DLD1 (cell line): Measurements from ENCODE around the gene ZPBP.

Source experiments
- in situ Hi-C: cut with HindIII; loops from 2 replicates; pipeline ENCODE4 v1.10.0; 2017; ENCODE audit warnings: low sequenced_read_pairs

Gene ZPBP, protein sequence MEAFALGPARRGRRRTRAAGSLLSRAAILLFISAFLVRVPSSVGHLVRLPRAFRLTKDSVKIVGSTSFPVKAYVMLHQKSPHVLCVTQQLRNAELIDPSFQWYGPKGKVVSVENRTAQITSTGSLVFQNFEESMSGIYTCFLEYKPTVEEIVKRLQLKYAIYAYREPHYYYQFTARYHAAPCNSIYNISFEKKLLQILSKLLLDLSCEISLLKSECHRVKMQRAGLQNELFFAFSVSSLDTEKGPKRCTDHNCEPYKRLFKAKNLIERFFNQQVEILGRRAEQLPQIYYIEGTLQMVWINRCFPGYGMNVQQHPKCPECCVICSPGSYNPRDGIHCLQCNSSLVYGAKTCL

DNA sequence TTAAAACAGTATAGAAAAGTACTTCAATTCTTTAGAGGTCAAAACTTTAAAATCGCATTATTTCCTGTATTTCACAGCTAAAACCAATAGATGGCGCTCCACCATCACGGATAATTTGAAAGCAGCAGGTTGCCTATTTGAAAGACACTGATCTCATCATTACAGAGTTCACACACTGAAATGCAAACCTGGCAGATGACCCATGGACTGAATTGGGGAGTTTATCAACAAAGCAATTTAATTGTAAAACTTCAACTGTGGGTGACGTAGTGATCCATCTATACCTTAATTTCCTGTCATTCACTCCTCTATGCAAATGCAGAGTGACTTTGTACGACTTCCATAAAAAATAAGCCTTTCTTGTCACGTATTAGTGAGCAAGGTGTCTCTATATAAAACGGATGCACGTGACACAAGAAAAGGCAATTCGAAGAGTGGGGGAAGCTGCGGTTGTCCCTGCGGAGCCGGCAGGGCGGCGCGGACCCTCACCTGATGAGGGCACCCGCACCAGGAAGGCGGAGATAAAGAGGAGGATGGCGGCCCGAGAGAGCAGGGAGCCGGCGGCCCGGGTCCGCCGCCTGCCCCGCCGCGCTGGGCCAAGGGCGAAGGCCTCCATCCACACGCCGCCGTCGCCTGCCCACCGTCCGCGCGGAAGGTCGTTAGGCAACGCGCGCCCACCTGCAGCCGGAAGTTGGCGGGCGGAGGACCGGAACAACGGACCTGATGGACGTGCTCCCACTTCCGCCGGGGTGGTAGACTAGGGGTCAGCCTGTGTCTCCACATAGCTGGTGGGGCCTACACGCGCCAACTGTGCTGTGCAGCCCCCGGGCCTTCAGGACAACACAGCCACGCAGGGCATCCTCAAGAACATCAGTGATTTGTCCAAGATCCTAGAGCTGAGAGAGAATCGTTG, at the start of gene ZPBP:
TSS of gene ZPBP (minus strand) at position 668 of the 913 bp plus-strand sequence. CDS start at position 616, 52 bp downstream.
- in situ Hi-C loops: no loop called here

DNA sequence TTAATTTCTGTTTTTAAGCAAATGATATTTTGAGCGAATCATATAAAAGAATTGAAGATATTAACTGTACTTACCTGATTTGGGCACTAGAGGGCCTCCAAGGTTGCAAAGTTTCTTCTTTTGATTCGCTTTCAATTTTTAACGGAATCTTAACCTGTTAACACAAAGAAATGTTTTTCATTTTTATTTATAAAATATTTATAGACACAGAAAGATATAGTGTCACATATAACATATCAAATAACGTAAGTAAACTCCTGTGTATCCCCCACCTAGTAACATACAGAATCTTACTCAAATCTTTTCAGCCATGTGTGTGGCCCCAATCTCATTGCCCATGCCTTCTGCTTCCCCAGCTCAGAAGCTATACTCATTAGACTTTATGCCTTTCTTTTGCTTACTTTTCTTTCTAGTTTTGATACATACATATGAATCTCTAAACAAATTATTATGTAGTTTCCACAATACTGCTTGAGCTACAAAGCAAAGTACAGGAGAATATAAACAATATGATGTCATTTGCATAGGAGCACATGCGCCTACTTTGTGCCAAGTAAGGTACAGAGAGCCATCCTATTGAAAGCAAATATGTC, 49.5 kb upstream of the ZPBP start:
- in situ Hi-C loops: no loop called here

DNA sequence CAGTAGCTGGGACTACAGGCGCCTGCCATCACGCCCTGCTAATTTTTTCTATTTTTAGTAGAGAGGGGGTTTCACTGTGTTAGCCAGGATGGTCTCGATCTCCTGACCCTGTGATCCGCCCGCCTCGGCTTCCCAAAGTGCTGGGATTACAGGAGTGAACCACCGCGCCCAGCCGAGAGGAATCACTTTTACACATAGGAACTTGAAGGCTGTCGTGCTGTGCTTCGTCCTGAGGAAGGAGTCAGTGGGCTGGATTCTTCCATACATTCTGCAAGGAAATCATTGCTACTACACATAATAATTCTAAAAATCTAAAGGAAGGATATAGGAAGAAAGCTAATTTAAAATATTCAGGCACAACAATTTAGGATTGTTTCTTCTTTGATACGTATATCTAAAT, 48.8 kb upstream of the ZPBP start:
- in situ Hi-C loops: no loop called here

DNA sequence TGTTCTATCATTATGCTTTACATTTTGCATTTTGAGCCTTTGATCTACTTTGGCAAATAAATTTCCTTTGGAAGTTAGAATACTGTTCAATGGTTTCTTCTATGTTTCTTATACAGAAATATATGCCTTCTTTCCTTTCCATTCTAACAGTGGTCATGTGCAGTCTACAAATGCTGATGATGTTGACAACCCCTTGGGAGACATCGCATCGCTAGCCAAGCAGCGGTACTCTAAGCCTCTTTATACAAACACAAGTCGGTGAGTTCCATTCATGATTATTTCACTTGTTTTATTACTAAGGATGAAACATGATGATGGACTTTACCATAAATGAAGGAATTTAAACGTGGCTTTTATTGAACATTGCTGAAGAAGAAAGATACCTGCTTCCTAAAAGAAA, 48.1 kb upstream of the ZPBP start:
- in situ Hi-C loops: no loop called here

DNA sequence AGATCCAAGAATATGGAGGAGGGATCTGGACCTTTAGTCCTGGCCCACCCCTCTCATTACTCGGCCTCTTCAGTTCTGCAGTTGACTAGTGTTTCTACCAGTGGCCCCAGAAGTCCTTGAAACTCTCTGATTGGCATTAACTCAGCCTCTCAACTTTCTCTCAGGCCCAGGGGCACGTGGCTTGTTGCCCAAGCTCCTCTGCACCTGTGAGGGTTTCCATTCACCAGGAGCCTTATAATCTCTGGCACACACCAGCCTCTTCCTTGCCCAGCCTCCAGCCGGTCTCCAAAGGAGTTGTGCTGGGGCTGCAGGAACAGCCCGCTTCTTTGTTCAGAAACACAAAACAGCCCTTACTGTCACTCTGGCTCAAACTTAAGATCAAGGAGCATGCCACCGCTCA, 47.6 kb upstream of the ZPBP start:
- in situ Hi-C loops: no loop called here

DNA sequence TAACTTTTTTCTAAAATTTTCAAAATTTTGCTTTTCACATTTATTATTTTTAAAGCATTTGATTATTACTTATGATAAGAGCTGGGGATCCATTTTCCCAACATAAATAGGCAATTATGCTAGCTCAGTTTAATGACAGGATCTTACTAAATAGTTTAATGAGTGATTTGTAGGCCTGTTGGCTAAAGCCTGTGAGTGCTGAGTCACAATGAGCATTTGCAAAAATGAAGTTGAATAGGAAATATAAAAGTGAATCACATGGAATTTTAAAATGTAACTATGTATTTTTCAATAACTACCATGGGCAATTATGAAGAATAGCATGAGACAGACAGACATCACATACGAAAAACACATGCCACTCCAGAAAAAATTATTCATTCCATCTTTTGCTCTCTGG, 45.1 kb upstream of the ZPBP start:
- in situ Hi-C loops: no loop called here

DNA sequence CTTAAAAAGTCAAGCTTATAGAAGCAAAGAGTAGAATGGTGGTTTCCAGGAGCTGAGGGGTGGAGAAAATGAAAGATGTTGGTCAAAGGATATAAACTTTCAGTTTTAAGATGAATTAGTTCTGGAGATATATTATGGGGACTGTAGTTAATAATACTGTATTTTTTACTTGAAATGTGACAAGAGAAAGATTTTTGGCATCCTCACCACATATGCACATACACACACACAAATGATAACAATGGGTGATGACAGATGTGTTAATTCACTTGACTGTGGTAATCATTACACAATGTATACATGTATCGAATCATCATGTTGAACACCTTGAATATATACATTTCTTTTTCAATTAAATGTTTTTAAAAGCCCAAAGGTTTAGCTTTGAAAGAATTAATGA, 32.7 kb upstream of the ZPBP start:
- in situ Hi-C loops: no loop called here

DNA sequence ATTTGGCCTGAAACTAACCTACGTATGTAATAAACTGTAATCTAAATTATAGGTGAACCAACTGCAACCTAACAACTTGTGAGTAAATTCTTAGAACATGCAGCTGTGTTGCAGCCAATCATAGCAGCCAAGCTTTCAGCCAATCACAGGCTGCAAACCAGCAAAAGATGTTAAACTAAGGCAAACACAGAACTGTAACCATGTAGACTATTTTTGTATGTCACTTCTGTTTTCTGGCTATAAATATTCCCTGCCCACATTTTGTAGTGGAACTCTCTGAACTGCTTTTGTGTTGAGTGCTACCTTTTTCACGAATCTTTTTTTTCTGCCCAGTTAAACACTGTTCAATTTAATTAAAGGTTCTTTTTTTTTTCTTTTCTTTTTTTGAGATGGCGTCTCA, 28.2 kb upstream of the ZPBP start:
- in situ Hi-C loops: loop anchor here (25.0 kb wide), 1 partner anchor 109 kb away; no protein-coding TSS in a partner anchor

DNA sequence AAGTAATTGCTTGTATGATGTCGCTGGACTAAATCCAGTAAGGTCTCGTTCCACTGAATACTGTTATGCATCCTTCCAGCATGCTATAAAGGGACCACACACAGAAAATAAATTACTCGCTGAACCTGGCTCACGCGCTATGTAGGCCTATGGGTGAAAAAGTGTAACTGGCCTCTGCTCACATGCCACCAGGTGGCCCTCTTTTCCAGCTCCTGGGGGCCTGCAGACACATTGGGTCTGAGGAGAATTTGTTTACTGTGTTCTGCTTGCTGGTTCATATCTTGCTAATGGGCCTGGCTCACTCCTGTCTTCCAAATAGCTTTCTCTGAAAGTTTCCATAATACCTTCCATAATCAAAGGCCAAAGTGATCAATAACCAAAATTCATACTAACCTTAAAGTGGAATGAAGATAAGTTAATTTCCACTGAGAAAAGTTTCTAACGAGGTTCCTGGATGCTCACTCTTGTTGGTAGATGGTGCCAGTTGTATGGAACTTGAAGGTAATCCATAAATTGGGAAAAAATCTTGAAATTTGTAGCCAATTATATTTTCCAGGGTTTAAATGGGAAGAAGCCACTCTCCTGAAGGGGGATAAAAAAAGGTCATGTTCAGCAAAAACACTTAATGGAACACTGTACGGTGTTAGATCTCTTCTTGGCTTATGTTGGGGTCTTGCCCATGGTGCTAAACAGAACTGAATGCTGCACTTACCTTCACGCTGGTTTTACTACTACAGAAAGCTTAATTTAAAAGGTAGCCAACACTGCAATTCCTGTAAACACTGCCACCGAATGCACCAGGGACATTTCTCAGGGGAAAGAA, 27.0 kb upstream of the ZPBP start:
- in situ Hi-C loops: loop anchor here (25.0 kb wide), 1 partner anchor 108 kb away; no protein-coding TSS in a partner anchor

DNA sequence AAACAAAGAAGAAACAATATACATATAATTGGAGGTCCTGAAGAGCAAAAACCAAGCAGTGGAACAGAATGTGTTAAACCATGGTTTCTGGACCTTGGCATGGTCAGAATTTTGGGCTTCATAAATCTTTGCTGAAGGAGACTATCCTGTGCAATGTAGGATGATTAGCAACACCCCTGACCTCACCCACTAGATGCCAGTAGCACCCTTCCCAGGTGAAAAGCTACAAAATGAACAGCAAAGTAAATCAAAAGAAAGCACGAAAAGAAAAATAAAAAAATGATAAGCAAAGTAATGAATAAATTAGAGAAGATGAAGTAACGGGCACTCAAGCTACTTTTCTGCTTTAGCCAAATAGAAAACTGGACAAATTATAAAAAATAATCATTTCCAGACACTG, 19.2 kb upstream of the ZPBP start:
- in situ Hi-C loops: loop anchor here (25.0 kb wide), 1 partner anchor 100 kb away; no protein-coding TSS in a partner anchor

DNA sequence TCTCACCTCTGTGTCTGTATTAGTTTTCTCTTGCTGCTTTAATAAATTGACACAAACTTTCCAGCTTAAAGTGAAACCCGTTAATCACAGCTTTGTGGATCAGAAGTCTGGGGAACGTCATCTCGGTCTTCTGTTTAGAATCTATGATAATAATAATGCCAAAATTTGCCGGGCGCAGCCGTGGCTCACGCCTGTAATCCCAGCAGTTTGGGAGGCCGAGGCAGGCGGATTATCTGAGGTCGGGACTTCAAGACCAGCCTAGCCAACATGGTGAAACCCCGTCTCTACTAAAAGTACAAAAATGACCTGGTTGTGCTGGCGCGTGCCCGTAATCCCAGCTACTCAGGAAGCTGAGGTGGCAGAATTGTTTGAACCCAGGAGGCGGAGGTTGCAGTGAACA, 8.8 kb upstream of the ZPBP start:
- in situ Hi-C loops: loop anchor here (25.0 kb wide), 1 partner anchor 90 kb away; no protein-coding TSS in a partner anchor

DNA sequence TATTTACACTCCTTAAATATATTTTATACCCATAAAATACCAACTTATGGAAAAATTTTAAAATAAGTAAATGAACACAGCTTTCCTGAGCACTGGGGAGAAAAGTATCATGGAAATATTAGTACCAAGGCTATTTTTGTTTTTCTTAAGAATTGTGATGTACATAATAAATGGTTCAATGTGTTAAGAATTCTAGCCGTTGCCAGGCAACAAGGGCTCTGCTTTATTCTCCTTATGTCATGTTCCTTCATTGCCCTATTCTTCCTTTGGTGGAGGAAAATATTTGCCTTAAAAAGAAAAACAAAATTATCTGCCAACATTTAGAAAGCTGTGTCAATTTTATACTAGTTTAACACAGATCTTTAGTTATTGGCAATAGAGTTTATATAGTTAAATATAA, 2.6 kb upstream of the ZPBP start:
- in situ Hi-C loops: no loop called here

DNA sequence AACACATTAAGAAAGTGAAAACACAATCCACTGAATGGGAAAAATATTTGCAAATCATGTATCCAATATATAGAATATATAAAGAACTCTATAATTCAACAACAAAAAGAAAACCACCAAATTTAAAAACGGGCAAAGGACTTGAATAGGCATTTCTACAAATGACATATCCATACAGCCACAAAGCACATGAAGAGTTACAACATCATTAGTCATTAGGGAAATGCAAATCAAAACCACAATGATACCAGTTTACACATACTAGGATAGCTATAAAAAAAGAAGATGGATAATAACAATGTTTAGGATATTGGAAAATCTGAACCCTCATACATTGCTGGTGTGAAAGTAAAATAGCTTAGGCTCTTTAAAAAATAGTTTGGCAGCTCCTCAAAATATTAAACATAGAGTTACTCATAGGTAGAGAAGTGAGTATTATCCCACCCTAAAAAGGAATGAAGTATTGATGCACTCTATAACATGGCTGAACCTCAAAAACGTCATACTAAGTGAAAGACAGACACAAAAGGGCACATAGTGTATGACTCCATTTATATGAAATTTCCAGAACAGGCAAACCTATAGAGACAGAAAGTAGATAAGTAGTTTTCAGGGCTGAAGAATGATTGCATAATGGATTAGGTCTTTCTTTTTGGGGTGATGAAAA, 4.5 kb downstream of the ZPBP start:
- in situ Hi-C loops: no loop called here

DNA sequence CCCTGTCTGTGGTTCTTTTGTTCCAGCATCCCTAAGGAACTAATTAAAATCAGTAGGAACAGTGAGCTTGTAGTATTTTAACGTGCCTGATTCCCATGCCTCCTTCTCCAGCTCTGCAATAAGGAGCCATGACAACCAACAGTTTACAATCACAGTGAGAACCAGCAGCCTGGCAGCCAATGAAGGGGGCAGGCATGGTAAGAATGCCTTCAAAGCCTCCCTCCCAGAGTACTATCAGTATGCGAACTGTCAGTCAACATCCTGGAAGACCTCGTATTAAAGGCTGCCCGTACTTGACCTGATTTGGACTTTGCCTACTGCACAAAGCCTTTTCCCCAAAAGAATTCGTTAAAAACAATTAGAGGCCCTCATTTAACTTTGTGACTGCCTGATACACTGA, 7.7 kb downstream of the ZPBP start:
- in situ Hi-C loops: no loop called here

DNA sequence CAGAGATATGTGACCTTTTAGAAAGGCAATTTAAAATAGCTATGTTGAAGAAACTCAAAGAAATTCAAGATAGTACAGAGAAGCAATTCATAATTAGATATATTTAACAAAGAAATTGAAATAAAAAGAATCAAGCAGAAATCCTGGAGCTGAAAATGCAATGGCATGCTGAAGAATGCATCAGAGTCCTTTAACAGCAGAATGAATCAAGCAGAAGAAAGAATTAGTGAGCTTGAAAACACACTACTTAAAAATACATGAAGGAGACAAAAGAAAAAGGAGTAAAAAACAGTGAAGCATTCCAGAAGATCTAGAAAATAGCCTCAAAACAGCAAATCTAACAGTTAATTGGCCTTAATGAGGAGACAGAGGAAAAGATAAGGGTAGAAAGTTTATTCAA, 20.0 kb downstream of the ZPBP start:
- in situ Hi-C loops: no loop called here

DNA sequence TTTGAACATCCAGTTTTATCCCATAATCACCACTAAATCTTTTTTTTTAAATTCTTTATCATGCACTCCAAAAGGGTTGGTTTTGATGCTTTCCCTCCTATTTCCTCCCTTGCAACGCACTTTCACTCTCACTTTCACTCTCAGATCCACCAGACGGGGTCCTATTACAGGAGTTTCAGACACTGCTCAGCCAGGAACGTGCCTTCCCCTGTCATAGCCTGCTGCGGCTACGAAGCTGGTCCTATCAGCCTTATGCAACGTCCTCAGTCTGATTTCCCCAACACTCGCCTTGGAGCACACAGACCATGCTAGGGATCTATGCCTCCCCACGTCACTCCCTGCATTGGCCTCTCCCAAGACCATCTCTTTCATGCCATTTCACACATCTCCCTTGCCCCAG, 23.4 kb downstream of the ZPBP start:
- in situ Hi-C loops: no loop called here

DNA sequence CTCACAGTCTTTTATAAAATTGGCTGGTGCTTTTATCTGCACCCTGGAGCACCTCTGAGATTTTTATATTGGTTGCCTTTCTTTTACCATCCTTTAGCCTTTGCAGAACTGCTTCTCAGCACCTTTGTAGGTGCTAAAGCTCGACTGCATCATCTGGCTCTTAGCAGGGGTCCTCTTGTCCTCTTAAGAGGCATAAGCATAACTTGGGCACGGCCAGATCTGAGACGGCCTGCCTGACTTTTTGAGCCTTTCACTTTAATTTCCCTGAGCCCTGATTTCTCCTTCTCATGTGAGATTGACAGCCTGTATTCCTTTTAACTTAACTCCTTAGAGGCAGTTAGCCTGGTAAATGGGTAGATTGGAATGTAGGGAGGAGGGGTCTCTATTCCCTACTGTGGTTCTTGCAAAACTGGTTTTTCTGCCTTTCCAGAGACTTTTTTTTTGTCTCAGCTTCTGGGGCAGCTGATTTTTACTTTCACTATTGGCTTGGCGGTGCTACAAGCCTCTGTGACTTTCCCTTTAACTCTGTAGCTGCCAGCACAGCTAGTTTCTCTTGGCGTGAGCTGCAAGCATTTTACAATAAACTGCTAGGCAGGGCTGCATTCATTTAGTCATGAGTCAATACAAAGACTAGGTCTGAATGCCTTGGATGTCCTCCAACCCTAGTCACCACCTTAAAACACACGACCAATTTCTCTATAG, 24.0 kb downstream of the ZPBP start:
- in situ Hi-C loops: no loop called here

DNA sequence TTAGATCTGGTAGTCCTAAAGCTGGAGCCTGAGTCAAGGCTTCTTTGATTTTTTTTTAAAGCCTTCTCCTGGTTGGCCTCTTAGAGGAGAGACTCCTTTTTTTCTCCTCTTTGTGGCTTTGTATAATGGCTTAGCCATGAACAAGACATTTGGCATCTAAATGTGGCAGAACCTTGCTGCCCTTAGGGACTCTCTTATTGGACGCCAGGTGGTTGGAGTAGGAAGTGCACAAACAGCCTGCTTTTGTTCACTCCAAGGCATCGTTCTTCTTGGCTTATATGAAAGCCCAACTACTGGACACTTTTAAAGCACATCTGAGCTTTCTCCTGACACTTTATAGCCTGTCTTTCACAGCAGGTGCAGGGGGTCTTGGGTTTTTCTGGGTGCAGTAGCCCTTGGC, 25.0 kb downstream of the ZPBP start:
- in situ Hi-C loops: no loop called here

DNA sequence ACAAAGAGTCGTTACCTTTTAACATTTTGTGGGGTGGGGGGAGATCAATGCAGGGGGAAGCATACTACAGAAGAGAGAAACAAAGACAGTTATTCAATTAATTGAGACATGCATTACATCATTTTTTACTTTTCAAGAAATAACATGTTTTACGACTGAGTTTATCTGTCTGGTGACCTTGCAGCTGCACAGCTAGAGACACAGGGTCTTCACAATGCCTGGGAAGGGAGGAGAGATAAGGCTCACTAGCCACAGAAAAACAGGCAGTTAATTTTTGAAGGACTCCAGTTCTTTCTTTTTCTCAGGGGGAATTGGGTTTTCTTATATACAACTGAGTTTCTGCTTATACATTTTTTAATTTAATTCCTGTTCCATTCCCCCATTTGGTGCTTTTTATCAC, 30.1 kb downstream of the ZPBP start:
- in situ Hi-C loops: no loop called here
